ENCODE measurements around the gene TWSG1.
A peak's percentile ranks its signal among the peaks of the same experiment; 100 is the strongest.
"Not testable (repeated sequence)": the region's sequence is repeated elsewhere in the genome, so short reads cannot be mapped to it uniquely, and the experiment has no call there.

TWSG1 gene

GRCh38 chr18:9356976-9357375, 22.4 kb downstream of the TWSG1 start:
- H3K4me3 ChIP-seq (ENCODE audit: control insufficient read depth, low read depth, low read length): no peak overlapping the region
- no peak for DNase-seq (ENCODE audit: low read depth)
- no peak for TF ChIP-seq CTCF (IDR thresholded peaks at IDR 0.05; ENCODE audit: control insufficient read depth, insufficient read depth, low read depth, low read length, missing control alignments)

GRCh38 chr18:9359796-9360195, 25.2 kb downstream of the TWSG1 start:
- no peak overlapping the region for H3K4me3 ChIP-seq (ENCODE audit: control insufficient read depth, low read depth, low read length)
- no peak for DNase-seq (ENCODE audit: low read depth)
- no peak for TF ChIP-seq CTCF (IDR thresholded peaks at IDR 0.05; ENCODE audit: control insufficient read depth, insufficient read depth, low read depth, low read length, missing control alignments)

- TF ChIP-seq CTCF (IDR thresholded peaks at IDR 0.05; ENCODE audit: control insufficient read depth, insufficient read depth, low read depth, low read length, missing control alignments): no peak
- DNase-seq (ENCODE audit: low read depth): no peak
- H3K4me3 ChIP-seq (ENCODE audit: control insufficient read depth, low read depth, low read length): no peak overlapping the region
Measured at GRCh38 chr18:9361191-9361590, 26.6 kb downstream of the TWSG1 start.

- DNase-seq (ENCODE audit: low read depth): no peak
Measured at GRCh38 chr18:9362869-9363268, 28.3 kb downstream of the TWSG1 start.

GRCh38 chr18:9364242-9364641, 29.7 kb downstream of the TWSG1 start:
- no peak for DNase-seq (ENCODE audit: low read depth)
- no peak overlapping the region for H3K4me3 ChIP-seq (ENCODE audit: control insufficient read depth, low read depth, low read length)
- TF ChIP-seq CTCF (IDR thresholded peaks at IDR 0.05; ENCODE audit: control insufficient read depth, insufficient read depth, low read depth, low read length, missing control alignments): no peak

More at GRCh38 chr18:9362869-9363268, 28.3 kb downstream of the TWSG1 start:
- H3K4me3 ChIP-seq (ENCODE audit: control insufficient read depth, low read depth, low read length): no peak overlapping the region
- no peak for TF ChIP-seq CTCF (IDR thresholded peaks at IDR 0.05; ENCODE audit: control insufficient read depth, insufficient read depth, low read depth, low read length, missing control alignments)

GRCh38 chr18:9365406-9365805, 30.8 kb downstream of the TWSG1 start:
- no peak overlapping the region for H3K4me3 ChIP-seq (ENCODE audit: control insufficient read depth, low read depth, low read length)
- no peak for DNase-seq (ENCODE audit: low read depth)
- no peak for TF ChIP-seq CTCF (IDR thresholded peaks at IDR 0.05; ENCODE audit: control insufficient read depth, insufficient read depth, low read depth, low read length, missing control alignments)

- TF ChIP-seq CTCF (IDR thresholded peaks at IDR 0.05; ENCODE audit: control insufficient read depth, insufficient read depth, low read depth, low read length, missing control alignments): peak; percentile 57
- peak; percentile 16 for DNase-seq (ENCODE audit: low read depth)
- H3K4me3 ChIP-seq (ENCODE audit: control insufficient read depth, low read depth, low read length): no peak overlapping the region
Measured at GRCh38 chr18:9366126-9366714, 31.6 kb downstream of the TWSG1 start.

GRCh38 chr18:9373254-9373653, 38.7 kb downstream of the TWSG1 start:
- DNase-seq (ENCODE audit: low read depth); H3K4me3 ChIP-seq (ENCODE audit: control insufficient read depth, low read depth, low read length): not testable (repeated sequence)

All from AG09309 (cell line).